HG03135 (cell line): ENCODE measurements around the gene PLAGL2.
"Not testable (repeated sequence)": the region's sequence is repeated elsewhere in the genome, so short reads cannot be mapped to it uniquely, and the experiment has no call there.

ENCODE experiments used
- ATAC-seq: cut with Tn5 transposase; IDR thresholded peaks from one replicate; pipeline ENCODE4 v1.9.1; 2021; ENCODE audit warnings: mild to moderate bottlenecking, moderate library complexity; ENCODE audit not compliant: unreplicated experiment

PLAGL2 gene

DNA sequence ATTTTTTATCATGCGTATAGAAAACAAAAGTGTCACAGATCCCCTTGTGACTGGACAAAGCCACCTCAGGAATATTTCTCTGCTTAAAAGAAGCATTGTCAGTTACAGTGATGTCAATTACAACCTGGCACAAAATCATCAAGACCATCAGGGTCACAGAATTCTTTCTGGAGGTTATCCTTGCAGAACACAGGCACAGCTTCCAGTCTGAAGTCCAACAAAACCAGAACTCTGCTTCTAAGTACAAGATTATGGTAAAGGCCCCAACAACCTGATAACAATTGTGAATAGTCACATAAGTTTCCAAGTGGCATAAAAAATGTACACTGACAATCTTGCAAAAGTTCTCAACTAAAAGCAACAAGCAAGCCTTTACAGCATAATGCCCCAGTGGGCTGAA is 21.0 kb downstream of the PLAGL2 start:
- no peak for ATAC-seq

DNA sequence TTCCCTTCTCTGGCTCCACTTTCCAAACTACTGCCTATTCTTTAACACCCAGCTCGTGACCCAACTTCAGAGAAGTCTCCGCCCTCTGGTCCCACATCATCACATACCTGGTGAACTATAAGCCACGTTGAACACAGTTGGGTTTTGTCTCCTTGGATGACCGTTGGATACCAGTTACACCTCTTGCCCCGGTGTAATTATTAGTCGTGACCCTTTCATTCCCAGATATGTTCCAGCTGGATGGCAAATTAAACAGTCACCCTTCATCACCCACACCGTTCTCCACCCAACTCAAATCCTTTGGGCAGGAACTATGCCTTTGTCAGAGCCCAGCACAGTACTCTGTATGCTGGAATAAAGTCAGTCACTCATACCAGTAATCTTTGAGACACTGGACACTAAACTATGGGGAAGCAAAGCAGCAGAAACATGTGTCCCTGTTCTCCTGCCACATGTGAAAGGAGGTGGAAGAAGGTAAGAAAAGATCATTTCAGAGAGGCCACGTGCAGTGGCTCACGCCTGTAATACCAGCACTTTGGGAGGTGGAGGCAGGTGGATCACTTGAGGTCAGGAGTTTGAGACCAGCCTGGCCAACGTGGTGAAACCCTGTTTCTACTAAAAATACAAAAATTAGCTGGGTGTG is 22.5 kb downstream of the PLAGL2 start:
- ATAC-seq = no peak

DNA sequence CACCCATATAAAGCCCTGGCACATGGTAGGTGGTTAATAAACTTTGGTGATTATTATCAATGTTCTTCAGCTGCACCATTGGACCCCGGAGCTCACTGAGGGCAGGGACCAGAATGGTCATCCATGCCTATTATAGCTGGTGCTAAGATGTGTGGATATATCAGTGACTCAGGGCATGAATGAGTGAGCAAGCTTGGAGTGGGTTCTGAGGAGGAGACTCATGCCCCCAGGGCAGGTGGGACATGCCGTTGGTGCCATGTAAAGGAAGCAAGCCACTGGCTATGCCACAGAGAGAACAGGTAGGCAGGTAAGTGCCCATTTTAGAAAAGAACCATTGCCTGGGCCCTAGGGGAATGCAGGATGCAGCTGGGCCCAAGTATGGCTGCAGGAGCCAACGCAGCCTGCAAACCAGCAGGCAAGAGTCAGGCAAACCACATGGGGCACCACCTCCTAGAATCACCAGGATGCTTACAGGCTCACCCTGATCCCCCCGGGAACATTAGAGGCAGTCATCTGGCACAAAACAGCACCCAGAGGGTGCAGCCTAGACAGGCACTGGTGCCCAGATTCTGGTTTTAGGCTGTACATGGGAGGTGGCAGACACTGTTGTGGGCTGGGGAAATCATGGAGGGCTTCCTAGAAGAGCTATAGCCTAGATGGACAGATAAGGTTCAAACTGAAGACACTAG is 23.5 kb downstream of the PLAGL2 start:
- ATAC-seq = no peak

DNA sequence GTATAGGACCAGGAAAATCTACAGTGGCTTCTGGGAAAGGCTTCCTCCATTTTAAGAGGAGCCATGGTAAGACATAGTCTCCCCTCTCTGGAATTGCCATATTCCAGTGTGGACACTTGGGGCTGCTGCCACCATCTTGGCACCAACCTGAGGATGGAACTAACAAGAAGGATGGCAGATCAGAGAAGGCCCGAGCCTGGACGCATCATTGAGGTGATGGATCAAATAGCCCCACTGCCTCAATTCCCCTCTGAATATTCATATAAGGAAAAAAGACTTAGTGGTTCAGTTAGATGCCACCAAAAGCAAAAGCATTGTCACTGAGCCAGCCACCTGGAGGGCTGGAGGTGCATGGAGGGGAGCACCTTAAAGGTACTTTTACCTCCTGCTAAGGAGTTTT is 25.9 kb downstream of the PLAGL2 start:
- no peak for ATAC-seq

DNA sequence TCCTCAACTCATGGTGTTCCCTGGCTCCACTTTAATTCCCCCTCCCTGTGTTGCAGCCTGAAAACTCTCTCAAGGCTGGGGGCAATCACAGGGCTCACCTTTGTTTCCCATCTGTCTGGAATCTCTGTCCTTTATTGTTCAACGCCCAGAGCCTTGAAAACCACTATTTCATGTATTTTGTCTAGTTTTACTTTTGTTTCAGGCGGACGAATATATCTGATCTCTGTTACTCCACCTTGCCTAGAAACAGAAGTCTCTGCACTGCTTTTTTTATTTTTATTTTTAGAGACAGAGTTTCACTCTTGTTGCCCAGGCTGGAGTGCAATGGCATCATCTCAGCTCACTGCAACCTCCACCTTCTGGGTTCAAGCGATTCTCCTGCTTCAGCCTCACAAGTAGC is 27.6 kb downstream of the PLAGL2 start:
- no peak for ATAC-seq

DNA sequence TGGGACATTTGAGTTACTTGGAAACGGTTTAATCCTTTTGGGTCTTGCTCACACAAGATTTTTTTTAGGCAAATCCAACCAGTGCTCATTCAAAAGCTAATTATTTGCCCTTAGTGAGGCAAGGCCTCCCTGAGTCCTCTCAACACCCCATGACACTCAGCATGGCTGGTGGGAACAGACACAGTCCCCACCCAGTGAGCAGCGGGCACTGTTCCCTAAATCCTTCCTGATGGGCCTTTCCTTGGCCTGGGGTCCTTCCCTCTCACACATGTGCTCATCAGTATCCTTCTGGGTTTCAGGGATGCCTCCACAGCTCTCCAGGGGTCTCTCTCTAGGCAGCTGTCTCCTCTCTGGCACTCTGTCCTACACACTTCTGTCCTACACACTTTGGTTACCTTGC is 28.0 kb downstream of the PLAGL2 start:
- no peak for ATAC-seq

DNA sequence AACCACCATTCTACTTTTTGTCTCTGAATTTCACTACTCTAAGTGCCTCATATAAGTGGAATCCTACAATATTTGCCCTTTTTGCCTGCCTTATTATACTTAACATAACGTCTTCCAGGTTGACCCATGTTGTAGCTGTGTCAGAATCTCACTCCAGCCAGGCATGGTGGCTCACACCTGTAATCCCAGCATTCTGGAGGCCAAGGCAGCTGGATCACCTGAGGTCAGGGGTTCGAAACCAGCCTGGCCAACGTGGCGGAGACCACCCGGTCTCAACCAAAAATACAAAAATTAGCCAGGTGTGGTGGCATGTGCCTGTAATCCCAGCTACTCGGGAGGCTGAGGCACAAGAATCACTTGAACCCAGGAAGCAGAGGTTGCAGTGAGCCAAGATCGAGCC is 29.8 kb downstream of the PLAGL2 start:
- ATAC-seq = not testable (repeated sequence)

DNA sequence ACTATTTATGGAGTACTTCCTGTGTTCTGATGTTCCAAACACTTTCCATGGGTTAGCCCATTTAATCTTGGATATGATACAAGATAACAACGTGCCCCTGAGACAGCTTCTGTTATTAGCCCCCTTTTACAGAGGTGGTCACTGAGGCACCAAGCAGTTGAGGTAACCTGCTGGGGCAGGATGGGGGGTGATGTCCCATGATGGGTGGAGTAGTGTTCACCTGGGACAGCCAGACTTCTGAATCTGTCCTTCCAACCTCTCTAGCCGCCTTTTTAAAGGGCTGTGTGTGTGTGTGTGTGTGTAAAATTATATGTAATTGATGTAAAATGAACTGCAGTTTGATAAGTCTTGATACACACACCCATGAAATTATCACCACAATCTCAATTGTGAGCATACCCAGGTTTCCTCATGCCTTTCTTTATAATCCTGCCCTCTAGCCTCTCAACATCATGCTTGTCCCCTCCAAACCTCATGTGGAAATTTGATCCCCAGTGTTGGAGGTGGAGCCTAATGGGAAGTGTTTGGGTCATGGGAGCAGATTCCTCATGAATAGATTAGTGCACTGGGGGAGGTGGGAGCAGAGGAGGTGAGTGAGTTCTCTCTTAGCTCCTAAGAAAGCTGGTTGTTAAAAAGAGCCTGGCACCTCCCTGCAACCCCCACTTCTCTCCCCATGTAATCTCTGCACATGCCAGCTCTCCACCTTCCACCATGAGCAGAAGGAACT is 39.2 kb downstream of the PLAGL2 start:
- ATAC-seq = no peak

DNA sequence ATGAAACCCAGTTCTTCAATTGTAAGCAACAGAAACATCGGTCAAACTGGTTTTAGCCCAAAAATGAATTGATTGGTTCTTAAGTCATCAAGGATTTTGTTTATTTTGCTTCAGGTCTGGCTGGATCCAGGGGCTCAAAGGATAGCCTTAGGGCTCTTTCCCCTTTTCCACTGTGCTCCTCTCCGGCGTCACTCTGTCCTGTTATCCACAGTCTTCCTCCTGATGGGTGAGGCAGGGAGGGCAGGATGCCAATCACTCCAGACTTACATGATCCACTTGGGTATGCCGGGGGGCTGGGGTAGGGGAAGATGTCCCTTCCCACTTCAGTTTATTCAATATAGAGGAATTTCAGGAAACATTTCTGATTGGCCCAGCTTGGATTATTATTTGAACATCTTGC is 40.0 kb downstream of the PLAGL2 start:
- ATAC-seq = no peak

DNA sequence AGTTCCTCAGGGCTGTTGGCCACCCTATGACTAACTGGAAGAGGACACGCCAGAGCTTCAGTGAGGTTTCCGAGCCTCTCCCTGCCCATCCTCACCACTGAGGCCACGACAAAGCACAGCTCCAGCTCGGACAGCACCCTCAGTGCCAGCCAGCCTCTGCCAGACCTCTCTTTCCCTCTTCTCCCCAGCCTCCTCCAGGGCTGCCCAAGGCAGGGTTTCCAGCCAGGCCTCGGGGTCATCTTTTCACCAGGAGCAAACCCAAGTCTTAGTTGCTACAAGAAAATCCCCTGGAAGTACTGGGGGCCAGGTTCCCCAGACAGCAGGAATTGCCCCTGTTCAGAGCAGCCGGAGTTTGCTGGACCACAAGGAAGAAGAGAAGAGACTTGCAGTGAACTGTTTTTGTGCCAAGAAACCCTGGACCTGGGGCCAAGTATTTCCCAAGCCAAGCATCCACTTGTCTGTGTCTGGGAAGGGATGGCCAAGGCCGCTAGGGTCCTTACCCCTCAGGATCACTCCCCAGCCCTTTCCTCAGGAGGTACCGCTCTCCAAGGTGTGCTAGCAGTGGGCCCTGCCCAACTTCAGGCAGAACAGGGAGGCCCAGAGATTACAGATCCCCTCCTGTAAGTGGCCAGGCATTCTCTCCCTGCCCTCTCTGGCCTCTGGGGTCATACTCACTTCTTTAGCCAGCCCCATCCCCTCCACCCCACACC is 41.6 kb downstream of the PLAGL2 start:
- ATAC-seq = no peak

DNA sequence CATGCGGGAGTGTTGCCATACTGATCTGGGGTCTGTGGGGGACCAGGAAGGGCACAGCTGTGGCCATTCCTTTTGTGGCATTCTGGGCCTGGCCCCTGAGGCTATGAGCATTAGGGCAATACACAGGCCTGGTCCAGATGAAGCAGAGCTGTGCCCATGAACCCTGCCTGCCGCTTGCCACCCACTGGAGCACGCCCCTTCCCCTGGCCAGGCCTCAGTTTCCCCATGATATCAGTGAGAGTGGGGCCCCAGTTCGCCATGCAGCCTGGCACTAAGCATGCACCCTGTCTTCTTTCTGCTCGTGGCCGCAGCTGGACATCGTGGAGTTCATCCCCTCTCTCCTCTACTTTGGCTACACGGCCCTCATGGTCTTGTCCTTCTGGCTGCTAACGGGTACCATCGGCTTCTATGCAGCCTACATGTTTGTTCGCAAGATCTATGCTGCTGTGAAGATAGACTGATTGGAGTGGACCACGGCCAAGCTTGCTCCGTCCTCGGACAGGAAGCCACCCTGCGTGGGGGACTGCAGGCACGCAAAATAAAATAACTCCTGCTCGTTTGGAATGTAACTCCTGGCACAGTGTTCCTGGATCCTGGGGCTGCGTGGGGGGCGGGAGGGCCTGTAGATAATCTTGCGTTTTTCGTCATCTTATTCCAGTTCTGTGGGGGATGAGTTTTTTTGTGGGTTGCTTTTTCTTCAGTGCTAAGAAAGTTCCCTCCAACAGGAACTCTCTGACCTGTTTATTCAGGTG is 42.4 kb downstream of the PLAGL2 start:
- no peak for ATAC-seq

DNA sequence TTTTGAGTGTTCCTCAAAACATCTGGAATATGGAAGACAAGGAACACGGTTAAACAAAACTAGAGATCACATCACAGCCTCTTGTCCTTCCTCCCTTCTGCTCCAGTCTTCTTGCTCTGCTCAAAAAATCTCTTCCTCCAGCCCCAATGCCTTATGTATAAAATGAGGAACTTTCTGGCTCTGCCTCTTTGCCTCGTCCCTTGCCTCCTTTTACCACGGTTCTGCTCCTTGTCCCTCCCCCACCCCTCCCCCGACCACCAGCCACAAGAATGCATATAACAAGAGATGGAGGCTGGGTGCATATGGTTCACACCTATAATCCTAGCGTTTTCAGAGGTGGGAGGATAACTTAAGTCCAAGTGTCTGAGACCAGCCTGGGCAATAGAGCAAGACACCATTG is 43.6 kb downstream of the PLAGL2 start:
- no peak for ATAC-seq

DNA sequence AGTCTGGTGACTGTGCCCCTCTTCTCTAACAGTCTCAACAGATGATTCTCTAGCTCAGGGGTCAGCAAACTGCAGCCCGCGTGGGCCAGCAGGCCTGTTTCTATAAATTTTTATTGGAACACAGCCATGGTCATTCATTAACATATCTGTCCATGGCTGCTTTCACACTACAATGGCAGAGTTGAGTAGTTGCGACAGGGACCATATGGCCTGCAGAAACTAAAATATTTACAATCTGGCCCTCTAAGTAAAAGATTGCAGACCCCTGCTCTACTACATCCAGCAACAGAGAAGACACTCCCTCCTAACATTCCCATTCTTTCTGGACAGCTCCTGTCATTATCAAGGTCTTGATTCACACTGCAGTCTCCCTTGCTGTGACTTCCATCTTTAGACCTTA is 45.2 kb downstream of the PLAGL2 start:
- ATAC-seq = no peak

DNA sequence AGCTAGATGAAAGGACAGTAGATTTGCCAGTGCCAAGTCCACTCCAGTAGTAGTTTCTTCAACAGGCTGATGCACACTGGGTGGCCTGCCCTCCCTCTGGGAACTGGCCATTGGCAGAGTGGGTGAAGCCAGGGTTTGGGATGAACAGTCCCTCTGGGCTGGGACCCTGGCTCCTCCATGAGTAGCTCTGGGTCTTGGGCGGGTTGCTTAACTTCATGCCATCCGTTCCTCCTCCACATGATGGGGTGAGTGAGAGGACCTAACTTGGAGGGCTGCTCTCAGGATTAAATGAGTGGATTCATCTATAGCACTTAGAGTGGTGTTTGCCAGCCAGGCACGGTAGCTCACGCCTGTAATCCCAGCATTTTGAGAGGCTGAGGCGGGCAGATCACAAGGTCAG is 47.2 kb downstream of the PLAGL2 start:
- no peak for ATAC-seq

DNA sequence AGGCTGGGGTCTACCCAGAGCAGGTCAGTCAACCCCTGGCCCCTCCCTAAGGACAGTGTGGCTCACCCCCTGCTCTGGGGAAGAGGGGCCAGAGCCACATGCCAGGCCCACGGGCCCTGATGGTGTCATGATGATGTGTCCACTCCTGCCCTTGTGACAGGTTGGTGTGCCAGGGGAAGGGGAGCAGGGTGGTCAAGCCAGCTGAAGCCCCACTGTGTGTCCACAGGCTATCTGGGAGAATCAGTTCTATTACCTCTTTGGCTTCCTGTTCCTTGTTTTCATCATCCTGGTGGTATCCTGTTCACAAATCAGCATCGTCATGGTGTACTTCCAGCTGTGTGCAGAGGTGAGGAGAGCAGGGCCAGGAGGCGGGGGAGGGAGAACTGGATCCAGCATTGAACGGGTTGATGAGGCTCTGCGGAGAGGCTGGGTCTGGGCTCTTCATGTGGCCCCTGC is 47.7 kb downstream of the PLAGL2 start:
- no peak for ATAC-seq

DNA sequence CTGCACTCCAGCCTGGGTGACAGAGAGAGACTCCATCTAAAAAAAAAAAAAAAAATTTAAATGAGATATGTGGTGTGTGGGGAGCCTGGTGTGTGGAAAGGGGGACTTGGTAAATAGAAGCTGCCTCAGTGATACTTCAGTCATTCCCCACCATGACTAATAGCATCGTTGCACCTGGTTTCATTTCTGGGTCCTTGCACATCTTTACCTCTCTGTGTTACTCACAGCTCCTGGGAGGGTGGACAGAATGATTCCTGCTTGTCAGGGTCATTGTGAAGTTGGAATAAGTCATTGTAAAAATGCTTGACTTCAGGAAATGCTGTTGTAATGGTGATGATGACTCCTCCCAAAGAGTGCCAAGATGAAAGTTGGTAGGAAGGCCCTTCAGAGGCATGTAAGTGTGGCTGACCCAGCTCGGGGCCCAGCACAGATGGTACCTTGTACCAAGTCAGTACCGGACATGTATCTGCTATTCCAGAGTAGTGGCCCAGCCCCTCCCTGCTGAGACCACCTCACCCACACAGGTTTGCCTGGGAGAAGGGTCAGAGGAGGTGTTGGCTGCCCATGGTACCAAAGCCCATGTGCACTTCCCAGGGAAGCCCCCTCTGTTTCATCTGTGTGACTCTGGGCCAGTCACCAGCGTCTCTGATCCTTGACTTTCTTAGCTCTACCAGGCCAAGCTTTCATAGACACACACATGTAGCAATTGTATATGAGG is 48.4 kb downstream of the PLAGL2 start:
- ATAC-seq = no peak

DNA sequence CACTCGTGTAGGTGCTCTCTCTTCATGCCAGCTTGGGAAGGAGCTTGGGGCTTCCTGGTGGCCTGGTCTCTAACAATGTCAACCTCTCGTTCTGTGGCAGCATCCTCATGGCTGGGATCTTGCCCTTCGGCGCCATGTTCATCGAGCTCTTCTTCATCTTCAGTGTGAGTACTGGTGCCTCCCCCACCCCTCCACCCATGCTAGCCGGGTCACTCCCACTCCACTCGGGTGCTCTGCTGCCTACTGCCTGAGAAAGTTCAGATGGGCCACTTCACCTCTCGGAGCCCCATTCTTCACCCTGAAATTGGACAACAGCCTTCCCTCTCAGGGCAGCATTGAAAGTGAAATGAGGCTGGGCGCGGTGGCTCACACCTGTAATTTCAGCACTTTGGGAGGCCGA is 49.2 kb downstream of the PLAGL2 start:
- no peak for ATAC-seq

DNA sequence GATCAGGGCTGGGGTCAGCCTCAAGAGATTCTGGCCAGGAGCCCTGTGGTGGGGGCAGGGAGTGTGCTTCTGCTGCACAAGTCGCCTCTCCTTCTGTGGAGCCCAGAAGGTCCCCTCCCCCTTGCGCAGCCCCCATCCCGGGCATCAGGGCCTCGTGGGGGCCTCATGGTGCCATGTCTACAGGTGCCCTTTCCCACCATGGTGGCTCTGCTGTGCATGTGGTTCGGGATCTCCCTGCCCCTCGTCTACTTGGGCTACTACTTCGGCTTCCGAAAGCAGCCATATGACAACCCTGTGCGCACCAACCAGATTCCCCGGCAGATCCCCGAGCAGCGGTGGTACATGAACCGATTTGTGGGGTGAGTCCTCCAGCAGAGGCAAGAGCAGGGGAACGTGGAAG is 49.9 kb downstream of the PLAGL2 start:
- ATAC-seq = no peak

DNA sequence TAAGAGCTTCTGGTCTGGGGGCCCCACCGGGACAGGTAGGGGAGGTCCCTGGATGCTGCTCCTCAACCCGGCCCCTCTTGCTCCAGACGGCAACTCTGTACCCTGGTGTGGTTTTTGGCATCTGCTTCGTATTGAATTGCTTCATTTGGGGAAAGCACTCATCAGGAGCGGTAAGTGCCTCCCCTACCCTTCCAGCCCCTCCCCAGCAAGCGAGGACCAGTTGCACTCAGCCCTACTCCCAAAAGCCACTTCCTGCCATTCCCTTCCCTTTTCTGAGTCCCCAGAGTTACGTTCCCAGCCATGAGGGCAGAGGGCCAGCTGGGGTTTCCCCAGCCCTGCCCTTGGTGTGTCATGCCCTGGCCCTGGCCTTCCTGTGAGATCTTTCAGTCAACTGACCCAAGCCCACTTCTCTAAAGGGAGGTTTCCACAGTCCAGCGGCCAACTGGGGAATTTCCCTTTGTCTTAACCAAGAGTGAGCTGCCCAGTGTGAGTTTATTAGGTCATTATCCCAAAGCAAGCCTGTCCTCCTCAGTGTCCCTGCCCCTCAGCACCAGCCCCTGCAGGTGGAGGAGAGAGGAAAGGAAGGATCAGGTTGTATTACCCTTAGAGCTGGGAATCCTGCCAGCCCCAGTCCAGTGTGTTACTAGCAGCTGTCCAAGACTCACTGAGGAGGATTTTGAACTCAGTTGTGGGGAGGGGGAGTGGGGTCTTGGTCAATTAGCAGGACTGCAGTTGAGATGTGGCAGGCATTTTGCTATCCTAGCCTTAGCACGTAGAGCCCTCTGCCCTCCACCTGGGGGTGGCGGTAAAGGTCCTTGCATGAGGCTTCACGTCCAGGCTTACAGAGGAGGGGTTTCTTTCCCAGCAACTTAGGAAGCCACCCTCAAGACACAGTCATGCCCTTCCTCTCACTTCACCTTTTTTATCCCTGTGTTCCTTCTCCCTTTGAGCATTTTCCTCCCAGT is 52.2 kb downstream of the PLAGL2 start:
- ATAC-seq = no peak
